GM19397 (cell line): ENCODE data around the gene LTN1.
"Not testable (repeated sequence)": the region's sequence is repeated elsewhere in the genome, so short reads cannot be mapped to it uniquely, and the experiment has no call there.

ENCODE experiments used
- ATAC-seq: cut with Tn5 transposase; IDR thresholded peaks from one replicate; pipeline ENCODE4 v1.9.1; 2021; ENCODE audit warnings: mild to moderate bottlenecking, moderate library complexity; ENCODE audit not compliant: unreplicated experiment

The LTN1 gene

DNA sequence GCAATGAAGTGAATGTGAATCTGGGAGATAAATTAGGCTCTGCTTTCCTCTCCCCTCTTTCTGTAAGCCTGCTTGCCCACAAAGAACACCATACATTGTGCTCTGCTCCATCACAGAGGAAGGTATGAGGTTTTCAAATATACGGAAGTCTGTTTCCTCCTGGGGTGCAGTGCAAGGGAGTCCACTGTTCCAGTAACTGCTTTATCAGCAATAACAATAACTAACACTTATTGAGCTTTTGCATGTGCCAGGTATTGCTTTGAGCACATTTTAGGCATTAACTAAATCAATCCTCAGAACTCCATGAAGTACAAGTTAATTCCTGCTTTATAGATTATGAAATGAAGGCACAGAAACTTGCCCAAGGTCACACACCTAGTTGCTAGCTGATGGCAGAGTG lies 10.0 kb downstream of the LTN1 start:
- no peak for ATAC-seq

DNA sequence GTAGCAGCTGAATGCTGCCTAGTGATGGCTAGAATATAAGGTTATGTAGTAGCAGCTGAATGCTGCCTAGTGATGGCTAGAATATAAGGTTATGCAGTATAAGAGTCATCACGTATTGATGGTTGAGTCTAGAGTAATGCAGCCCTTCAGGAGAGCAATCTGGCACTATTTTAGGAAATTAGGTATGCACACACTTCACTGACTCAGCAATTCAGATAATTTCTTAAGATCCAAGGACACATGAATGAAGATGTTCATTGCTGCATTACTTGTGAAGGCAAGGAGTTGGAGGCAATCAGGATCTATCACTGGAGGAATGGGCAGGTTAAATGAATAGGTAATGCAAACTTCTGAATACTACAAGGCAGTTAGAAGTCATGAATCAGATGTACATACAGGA lies 13.6 kb downstream of the LTN1 start:
- ATAC-seq: no peak

DNA sequence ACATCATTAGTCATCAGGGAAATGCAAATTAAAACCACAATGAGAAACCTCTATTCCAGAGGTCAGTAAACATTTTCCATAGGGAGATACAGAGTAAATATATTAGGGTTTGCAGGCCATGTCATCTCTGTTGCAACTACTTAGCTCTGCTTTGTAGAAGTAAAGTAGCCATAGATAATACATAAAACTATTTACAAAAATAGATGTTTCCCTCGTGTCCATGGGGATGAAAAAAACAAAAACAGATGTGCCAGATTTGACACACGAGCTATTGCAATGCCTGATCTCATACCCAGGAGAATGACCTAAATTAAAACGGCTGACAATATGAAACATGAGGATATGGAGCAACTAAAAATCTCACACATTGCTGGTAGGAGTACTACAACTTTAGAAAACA lies 17.3 kb downstream of the LTN1 start:
- ATAC-seq: no peak

DNA sequence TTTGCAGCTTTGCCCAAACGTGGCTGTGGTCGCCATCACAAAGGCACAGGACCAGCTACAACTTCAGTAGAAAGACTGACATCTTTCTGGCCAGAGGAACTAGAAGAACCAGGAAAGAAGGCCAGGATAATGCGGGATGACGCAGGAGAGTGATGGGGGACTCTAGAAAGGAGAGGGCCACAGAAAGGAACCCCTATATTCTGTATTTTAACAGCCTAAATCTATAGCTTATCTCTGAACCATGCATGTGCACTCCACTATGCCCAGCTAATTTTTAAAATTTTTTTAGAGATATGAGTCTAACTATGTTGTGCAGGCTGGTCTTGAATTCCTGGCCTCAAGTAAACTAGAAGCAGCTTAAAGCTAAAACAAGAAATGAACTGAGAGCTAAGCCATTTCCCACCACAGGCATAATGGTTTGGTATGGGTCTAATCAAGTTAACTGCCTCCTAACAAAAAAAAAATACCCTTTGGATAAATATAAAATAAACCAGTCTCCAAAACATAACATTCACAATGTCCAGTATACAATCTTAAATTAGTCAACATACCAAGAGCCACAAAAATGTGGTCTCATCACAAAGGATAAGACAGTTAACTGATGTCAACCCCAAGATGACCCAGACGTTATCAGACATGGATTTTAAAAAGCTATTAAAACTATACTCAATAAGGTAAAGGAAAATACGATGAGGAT lies 18.0 kb downstream of the LTN1 start:
- ATAC-seq: no peak

DNA sequence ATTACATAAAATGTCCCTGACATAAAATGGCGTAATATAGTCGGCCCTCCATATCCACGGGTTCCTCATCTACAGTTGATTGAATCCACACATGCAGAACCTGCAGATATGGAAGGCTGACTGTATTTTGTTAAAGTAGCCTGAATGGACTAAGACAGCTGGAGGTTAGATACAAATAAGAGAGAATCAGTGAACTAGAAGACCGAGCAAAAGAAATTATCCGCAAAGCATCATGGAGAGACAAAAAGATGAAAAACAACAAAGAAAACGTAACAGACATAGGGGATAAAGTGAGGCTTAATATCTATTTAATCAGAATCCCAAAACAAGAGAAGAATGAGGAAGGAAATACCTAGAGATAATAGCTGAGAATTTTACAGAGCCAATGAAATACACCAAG lies 20.3 kb downstream of the LTN1 start:
- ATAC-seq: no peak

DNA sequence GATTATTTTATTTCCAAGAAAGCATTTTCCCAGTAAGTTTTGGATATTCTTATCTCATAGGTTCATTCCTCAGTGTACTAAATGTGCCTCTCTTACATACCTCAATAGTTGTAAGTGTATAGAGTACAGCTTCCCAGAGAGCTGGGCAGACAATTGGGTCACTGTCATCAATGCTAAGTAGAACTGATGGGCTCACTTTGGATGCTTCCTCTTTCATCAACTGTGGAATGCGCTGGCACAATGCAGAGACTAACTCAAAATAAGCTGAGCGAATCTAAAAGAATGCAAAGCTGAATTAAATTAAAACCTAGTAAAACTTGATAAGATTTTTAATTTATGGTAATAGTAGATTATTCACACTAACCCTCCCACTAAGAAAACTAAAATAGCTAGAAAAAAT lies 21.5 kb downstream of the LTN1 start:
- no peak for ATAC-seq

DNA sequence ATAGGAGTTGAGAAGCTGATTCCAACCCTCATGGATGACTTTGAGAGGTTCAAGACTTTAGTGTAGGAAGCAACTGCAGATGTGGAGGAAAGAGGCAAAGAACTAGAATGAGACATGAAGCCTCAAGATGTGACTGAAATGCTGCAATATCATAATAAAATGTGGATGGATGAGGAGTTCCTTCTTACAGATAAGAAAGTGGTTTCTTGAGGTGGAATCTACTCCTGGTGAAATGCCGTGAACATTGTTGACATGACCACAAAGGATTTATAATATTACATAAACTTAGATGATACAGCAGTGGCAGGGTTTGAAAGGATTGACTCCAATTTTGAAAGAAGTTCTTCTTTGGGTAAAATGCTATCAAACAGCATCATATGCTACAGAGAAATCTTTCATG lies 28.8 kb downstream of the LTN1 start:
- ATAC-seq: no peak

DNA sequence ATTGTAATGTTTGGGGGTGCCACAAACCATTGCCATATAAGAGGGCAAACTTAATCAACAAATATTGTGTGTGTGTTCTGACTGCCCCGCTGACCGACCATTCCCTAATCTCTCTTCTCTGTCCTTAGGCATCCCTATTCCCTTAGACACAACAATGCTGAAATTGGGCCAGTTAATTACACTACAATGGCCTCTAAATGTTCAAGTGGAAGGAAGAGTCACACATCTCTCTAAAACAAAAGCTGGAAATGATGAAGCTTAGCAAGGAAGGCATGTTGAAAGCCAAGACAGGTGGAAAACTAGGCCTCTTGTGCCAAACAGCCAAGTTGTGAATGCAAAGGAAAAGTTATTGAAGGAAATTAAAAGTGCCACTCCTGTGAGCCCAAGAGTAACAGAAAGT lies 30.2 kb downstream of the LTN1 start:
- ATAC-seq: no peak

DNA sequence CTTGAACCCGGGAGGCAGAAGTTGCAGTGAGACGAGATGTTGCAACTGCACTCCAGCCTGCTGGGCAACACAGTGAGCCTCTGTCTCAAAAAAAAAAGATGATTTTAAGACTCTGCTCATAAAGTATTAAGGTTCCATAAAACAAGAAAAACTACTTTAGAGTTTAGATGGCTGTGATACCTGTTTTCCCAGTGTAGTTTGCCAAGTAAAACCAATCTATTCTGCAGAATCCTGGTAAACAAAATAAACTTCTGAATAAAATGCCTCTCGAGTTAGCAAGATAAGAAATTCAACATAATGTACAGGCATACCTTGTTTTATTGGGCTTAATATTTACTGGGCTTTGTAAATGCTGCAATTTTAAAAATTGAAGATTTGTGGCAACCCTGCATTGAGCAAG lies 30.8 kb downstream of the LTN1 start:
- no peak for ATAC-seq

DNA sequence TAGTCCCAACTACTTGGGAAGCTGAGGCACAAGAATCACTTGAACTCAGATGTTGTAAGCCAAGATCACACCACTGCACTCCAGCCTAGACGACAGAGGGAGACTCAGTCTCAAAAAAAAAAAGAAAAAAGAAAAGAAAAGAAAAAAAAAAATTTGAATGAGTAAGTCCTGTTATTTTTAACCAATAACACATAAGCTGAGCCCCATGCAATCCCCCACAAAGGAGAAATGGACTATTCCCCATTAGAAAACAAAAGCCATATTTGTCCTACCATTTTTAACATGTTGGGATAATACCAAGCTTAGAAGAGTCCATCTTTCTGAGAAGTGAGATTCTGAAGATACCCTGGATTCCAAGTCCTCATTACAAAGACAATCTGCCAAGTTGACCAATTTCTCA lies 32.4 kb downstream of the LTN1 start:
- ATAC-seq: no peak

DNA sequence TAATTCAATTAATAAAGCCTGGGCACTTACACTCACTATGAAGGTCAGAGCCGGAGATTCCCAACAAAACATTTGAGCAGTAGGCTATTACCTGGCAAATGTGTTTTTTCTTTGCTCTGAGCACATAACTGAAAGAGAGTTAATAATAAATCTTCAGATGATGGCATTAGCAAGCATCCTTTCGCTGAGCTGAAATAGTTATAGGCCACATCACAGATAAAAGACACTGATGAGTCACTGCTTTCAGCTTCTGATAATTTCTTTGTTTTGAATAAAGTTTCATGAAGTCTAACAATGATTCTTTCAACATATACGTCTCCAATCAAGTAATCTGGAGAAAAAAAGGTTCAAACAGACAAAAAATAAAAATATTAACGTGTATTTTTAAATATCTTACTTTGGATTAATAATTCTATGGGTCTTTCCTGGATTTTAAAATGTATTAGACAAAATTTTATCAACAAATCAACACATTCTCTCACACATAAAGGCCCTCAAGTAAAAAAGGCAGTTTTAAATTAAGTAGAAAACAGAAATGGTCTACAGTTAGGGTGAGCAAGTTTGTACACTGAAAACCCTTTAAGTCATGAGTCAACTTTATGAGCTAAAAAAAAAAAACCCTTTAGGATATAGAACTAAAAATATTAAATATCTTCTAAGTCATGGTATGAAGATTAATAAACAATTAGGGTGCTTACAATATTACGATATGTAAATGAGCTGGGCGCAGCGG lies 33.1 kb downstream of the LTN1 start:
- ATAC-seq: no peak

DNA sequence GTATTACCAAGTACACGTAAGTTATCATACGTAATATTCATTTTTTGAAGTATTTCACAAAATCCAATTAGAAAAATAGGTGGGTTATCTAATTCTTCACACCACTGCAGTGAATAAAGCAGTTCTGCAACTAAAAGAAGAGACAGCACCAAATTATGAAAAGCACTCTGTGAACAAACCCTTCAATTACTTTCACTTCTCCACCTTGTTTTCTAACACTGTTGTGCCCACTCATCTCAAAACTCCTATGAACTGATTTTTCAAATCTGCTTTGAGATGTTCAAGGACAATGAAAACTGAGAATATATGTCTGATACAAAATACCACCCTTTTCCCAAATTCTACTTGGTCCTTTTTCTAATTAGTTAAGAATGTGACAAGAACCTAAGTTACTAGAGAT lies 39.4 kb downstream of the LTN1 start:
- ATAC-seq: no peak

DNA sequence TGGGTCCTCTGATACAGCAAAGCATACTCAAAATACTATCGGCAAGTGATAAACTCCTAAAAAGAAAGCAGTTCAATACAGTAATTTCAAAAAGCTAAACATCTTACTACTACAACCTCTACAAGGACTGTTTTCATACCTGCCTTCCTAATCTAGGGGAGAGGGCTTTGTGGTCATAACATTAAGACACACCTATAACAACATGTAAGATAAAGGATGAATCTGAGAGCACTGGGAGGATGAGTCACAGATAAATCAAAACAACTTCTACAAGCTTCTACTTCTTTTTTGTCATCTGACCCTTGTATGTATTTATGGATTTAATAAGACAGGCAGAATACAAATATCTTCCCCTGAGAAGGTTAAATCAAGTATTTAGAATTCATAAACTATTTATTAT lies 40.0 kb downstream of the LTN1 start:
- no peak for ATAC-seq

DNA sequence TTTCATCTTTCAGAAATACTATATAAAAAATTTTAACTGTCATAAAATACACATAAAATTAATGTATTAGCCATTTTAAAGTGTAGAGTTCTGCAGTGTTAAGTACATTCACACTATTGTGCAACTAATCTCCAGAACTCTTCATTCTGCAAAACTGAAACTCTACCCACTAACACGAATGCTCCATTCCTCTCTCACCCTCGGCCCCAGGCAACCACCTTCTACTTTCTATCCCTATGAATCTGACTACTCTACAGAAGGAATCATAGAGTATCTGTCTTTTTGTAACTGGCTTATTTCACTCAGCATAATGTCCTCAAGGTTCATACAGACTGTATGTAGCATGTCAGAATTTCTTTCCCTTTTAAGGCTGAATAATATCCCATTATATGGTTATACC lies 43.4 kb downstream of the LTN1 start:
- ATAC-seq: no peak

DNA sequence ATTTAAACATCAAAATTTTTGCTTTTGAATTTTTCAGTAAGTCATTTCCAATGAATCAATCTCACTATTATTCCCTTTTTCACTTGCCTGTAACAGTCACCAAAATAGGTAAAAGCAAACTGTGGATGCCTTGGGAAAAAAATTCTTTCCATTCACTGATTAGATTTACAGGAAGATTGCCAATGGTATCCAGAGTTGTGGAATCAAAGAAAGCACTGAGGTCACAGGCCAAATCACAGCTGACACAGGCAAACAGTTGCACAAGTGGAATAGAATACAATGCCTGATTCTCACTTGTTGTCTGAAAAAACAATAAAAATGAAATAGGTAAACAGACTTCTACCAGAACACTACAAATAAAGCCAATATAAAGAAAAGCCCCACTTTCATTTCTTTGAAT lies 48.4 kb downstream of the LTN1 start:
- ATAC-seq: no peak

DNA sequence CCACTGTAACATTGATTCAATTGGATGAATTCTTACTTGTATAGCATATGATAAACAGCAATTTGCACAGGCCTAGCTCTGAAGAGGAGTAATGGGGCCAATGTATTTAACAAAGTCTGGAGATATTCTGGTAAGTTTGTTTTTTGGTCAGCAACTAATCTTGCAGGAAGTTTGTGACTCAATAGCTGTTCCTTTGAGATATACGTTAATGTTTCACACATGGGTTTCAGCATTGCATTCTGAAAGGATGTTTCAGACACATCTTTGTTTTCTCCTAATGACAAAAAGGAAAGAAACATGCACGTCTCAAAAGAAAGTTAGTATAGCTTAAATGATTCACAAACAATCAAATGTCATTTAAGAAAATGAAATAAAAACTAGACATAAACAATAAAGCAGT lies 49.0 kb downstream of the LTN1 start:
- ATAC-seq: no peak

DNA sequence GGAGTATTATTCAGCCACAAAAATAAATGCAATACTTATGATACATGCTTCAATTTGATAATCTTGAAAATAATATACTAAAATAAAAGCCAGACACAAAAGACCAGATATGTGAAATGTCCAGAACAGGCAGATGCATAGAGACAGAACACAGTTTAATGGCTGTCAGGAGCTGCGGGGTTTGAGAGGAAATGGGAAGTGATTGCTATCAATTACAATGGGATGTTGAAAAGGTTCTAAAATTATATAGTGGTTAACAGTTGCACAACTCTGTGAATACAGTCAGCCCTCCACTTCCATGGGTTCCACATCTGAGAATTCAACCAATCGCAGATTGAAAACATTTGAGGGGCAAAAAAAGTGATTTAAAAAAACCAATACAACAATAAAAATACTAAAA lies 54.0 kb downstream of the LTN1 start:
- no peak for ATAC-seq

DNA sequence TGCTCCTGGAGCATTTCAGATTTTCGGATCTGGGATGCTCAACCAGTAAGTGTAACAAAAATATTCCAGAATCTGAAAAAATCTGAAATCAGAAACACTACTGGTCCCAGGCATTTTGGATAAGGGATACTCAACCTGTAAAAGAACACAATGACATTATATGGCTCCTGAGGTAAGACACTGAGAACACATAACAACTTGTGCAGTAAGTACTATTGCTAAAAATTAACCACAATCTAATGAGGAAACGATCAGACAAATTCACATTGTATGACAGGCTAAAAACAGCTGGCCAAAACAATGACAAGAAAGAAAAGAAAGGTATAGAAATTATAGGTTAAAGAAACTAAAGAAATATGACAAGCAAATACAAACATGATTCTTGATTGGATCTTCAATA lies 54.9 kb downstream of the LTN1 start:
- ATAC-seq: no peak

DNA sequence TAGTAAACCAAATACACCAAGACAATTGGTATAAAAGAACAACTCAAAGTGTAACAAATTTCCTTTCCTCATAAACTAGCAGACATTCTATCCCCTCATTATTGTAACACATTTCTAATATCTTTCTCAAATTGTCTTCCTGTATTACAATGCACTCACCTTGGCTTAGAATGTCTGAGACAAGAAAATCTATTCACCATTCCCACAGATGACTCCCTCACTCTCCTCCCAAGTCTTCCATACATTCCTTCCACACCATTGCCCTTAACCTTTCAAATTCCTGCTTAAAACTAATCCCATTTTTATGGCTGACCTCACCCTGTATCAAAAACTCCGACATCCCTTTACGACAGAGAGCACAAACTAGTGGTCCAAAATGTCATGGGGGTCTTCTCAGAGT lies 56.0 kb downstream of the LTN1 start:
- no peak for ATAC-seq

DNA sequence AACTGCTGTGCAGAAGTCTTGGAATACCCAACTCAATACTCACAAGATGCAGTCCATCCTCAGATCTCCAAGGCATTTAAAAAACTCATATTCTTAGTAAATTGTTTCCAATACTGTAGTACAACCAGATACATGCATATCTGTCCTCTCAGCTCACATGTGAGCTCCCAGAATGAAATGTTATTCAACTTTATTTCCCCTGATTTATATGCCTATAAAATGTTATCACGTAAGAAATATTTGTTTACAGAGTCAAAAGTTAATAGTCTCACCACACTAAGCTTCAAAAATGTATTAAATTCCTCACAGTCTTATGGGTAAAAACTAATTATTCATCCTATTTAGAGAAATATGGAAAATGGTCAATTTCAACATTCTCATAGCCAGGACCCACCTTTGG lies 56.6 kb downstream of the LTN1 start:
- no peak for ATAC-seq

DNA sequence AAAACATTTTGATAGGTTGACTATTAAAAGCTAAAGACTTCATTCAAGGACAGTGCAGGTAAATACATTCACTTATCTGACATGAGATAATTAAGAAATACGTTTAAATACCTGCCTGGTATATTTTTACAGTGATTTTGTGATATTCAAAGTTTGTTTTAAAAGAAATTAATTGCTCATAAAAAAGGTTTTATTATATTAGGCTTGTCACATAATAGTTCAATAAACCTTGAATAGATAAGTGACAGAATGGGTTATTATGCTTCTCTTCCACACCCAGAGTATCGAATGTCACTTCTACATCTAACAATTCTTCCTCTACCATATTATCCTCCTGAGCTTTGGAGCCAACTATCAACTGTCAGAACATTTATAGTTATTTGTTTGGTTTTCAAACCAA lies 60.0 kb downstream of the LTN1 start:
- ATAC-seq: no peak

DNA sequence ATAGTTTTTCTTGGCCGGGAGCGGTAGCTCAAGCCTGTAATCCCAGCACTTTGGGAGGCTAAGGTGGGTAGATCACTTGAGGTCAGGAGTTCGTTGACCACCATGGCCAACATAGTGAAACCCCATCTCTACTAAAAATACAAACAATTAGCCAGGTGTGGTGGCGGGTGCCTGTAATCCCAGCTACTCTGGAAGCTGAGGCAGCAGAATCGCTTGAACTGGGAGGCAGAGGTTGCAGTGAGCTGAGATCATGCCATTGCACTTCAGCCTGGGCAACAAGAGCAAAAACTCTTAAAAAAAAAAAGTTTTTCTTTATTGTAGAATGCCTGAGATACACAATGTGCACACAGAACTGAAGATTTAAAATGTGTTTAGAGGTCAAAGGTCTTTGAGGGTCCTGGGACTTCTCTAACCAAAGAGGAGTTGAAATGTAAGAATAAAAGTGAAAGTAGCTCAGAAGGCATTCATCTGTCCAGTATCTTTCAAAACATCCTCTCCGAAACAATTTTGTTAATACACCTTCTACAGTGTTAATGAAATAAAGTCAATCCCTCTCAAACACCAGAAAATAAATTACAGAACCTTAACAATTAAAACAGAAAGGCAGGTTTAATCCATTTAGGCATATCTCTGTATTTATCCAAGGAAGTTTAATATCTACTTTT lies 60.8 kb downstream of the LTN1 start:
- not testable (repeated sequence) for ATAC-seq
